Activated naive CD8-positive, alpha-beta T cell treated with anti-CD3 and anti-CD28 coated beads, Interleukin-2, amount 50 U/mL, for 16 hours (primary cell): ENCODE results near the gene ZSWIM1.

Experiments used
- DNase-seq: peaks from one replicate; pipeline ENCODE4 v3.0.0-alpha.2; 2020; ENCODE audit warnings: low read depth, low spot score

The ZSWIM1 gene

DNA sequence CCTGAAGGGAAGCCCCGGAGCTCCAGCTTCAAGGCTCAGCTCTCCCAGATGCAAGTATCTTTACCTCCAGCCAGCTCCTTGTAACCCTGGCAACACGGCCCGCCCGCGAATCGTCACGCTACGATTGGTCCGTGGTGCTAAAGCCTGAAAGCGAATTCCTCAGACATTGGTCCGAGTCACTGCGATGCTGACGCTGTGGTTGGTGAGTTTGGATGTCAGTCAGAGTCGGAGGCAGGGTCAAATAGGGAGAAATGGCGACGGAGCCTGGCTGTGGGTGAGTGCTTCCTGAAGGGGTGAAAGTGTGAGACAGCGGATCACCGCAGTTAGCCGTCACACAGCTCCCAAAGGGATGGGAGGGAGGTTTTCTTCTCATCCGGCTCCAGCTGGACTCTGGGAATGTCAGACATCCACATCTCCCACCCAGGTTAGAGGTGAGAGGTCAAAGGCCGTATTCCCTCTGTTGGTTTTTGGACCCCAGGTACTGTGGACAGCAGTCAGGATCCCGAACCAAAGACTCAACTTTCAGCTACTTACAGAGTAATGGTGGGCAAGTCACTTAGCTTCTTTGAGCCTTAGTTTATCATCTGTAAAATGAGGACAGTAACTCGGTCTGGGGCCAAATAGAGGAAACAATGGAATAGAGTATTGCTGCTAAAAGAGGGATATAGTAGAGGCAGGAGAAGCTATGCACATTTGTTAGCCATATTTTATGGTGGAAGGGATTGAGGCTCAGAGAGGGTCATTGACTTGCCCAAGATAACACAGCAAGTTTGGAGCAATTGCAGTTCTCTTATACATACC is at the start of gene ZSWIM1:
TSS of gene ZSWIM1 (plus strand) at position 240 of the 801 bp plus-strand sequence. CDS start 1,366 bp downstream, outside the sequence.
- peak; percentile 97 for DNase-seq

DNA sequence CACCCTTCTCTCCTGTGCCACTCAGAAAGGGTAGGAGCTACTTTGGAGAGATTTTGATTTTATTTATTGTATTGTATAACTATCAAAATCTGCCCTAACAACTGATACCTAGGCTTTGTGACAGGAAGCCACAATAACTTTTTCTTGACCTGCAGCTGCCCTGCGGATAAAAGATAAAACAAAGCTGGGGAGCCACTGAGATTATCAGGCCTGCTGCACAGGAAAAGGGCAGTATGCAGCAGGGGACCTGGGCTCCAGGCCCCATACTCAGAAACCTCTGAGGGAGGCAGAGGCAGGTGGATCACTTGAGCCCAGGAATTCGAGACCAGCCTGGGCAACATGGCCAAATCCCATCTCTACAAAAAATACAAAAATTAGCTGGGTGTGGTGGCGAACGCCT is 48.4 kb upstream of the ZSWIM1 start:
- DNase-seq = no peak

DNA sequence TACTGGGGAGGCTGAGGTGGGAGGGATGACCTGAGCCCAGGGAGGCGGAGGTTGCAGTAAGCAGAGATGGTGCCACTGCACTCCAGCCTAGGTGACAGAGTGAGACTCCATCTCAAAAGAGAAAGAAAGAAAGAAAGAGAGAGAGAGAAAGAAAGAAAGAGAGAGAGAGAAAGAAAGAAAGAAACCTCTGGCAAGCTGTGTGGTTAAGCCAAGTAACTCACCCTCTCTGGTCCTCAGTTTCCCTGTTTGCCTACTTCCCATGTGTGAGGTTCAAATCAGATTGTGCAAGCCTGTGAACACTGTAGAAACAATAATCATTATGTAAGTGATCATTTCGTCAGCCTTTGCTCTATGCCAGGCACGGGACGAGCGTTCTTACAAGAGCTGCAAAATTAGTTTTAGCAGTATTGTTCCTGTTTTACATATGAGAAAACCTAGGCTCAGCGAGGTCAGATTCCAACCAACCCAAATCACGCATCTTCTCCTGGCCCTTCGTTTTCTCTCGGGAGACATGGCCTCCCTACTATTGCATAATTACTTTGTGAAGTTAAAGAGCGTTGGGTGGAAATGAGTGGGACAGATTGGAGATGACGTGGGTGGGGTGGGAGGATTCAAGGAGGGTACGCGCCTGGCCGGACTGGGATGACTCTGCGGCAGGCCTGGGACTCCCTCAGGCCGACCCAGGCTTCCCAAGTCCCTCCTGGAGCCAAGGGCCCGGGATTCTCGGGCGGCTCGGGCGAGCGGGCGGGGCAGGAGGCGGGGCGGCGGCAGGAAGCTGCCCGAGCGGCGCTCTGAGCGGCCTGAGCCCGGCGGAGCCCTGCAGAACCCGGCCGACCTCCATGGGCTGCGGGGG is 47.8 kb upstream of the ZSWIM1 start, which contains the start of gene SNX21:
TSS of gene SNX21 (plus strand) at position 770 of the 853 bp plus-strand sequence. CDS start 121 bp downstream, outside the sequence.
- DNase-seq = no peak

DNA sequence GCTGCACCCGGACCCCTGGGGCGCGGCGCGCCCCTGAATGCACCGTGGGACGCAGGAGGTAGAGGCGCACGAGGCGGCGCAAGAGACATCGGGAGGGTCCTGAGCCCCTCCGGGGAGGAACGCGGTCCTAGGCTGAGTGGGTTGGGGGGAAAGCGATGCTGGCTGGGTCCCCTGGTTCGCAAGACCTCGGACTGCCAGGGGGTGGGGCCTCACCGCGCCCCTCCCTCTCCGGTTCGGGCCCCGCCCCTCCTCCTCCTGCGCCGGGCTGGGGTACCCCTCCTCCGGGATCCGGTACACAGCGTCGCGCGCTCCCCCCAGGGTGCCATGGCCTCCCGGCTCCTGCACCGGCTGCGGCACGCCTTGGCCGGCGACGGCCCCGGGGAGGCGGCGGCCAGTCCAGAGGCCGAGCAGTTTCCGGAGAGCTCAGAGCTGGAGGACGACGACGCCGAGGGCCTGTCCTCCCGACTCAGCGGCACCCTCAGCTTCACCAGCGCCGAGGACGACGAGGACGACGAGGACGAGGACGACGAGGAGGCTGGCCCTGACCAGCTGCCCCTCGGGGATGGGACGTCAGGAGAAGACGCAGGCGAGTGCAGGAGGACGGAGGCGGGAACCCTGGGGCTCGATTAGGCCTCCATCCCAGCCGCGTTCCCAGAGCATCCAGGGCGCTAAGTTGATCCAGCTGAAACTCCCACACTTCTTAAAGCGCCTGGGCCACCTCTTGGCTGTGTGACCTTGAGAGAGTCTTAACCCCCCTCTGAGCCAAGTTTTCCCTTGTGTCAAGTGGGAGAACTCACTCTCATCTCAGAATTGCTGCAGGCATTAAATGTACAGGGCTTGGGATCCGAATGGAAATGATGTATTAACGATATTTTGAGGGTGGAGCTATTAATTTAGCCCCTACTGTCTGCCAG is 46.9 kb upstream of the ZSWIM1 start:
- no peak for DNase-seq

DNA sequence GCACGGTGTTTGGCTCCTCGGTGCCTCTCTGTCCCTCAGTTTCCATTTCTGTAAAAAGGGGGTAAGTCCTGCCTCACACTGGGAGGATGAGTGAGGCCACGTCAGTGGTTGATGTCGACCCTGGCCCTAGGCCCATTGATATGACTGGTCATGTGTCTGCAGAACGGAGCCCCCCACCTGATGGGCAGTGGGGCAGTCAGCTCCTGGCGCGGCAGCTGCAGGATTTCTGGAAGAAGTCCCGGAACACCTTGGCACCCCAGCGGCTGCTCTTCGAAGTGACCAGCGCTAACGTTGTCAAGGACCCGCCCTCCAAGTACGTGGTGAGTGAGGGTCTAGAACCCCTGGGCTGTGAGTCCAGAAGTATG is 46.2 kb upstream of the ZSWIM1 start:
- DNase-seq = no peak

DNA sequence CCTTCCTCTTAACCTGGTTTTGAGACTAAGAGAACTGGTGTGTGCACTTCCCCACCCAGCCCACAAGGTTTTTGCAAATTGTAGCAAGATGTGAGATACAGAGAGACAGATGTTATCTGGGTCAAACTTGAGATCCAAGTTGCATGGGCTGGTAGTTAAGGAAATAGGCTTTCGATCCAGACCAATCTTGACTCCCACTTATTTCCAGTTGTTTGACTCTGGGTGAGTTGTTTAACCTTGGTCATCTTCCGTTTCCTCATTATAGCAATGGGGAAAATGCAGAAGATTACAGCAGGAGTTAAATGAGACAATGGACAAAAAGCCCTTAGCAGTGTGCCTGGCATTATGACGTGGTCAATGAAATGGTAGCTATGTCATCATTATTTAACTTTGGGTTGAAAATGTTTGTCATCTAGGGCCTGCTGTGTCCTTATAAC is 45.7 kb upstream of the ZSWIM1 start:
- DNase-seq = no peak

DNA sequence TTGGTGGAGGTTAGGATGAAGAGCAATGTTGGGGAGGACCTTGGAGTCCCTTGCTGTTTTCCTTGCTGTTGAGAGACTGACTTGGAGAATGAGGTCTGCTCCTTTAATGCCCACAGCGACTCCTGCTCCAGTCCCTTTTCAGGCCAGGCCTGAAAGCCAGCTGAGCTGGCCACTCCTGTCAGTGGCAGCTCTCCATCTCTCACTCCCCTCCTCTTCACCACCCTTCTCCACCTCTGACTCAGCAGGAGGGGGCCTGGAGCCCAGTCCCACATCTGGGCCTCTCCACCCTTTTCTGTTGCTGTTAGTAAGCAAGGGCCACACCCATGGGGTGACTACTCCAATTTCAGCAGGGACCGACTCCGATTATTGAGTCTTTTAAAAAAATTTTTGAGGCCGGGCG is 45.2 kb upstream of the ZSWIM1 start:
- no peak for DNase-seq

DNA sequence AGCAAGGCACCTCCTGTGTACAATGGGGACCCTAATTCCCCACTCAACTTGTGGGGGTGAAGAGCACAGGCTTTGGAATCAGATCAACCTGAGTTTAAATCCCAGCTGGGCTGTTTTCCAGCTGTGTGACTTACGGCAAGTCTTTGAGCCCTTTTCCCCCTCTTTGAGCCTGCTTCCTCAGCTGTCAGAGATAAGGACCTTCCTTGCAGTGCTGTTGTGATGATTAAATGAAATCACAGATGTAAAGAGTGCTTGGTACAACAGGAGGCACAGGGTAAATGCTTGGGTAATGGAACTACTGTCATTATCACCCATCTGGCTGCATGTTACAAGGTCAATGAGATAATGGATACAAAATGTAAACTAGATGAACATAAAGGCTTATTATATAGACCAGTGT is 44.2 kb upstream of the ZSWIM1 start:
- DNase-seq = no peak

DNA sequence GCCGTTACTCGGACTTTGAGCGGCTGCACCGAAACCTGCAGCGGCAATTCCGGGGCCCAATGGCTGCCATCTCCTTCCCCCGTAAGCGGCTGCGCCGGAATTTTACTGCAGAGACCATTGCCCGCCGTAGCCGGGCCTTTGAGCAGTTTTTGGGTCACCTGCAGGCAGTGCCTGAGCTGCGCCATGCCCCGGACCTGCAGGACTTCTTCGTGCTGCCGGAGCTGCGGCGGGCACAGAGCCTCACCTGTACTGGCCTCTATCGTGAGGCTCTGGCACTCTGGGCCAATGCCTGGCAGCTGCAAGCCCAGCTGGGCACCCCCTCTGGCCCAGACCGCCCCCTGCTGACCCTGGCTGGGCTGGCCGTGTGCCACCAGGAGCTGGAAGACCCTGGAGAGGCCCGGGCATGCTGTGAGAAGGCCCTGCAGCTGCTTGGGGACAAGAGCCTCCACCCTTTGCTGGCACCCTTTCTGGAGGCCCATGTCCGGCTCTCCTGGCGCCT is 40.3 kb upstream of the ZSWIM1 start:
- no peak for DNase-seq

DNA sequence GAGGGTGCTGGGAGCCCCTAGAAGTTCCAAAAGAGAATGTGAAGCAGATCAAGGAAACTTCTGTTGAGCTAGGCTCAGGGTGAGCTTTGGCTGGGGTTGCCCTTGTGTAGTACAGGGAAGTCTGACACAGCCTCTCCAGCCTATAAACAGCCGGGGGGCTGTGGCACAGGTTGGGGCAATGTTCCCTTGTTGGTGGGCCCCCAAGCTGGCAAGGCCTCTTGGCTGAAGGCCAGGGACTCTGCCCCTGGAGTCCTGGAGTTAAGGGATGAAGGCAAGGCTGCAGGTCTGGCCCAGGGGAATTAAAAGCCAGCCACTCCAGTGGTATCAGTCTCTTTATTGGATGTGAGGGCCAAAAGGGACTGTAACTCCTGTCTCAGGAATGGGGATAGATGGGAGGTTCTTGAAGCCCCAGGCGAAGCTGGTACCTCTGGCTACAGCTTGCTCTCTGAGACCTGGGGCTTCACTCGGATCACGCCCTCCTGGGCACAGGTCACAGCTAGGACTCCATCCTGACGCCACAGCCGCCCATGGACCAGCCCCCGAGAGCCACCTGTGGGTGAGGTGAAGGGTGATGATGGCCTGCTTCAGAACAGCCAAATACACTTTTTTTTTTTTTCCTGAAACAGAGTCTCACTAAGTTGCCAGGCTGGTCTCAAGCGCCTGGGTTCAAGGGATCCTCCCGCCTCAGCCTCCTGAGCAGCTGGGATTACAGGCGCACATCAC is 39.5 kb upstream of the ZSWIM1 start:
- DNase-seq = no peak

DNA sequence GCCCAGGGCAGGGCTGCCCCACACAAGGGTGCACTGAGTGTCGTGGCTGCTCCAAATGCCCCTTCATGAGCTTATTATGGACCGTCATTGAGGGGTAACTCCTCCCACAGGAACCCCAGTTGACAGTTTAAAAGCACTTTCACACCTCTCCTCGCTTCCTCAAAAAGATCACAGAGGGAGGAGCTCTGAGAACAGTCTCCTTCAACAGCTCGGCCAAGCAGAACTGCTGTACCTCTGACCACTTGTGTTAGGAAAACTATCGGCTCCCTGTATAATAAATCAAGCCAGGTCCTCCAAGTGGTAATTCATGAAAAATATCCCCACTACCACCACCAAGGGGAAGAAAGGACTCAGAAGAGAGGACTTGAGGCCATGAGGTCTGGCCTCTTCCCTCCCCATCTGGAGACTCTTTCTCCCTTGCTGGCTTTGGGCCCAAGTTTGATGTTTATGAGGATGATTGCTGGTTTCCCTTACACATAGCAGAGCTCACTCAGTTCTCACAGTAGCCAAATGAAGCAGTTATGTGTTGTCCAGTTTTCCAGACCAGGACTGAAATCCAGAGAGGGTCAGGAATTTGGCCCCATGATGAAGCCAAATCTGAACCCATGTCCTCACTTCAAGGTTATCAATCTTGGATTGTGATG is 38.7 kb upstream of the ZSWIM1 start:
- no peak for DNase-seq

DNA sequence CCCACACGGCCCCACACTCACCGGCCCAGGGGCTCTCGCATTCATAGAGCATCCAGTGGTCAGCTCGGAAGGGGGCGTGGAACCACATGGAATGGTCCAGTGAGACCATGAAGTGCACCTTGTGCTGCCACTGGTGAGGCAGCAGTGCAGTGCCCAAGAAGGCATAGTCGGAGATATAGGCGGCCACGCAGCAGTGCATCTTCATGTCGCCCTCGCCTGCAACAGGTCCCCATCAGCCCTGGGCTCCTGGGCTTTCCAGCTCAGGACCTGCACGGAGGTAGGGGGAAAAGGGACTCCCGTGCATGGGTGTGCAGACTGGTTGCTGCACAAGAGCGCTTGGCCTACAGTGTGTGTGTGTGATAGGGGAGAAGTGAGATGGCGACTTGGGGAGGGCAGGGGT is 37.5 kb upstream of the ZSWIM1 start:
- no peak for DNase-seq

DNA sequence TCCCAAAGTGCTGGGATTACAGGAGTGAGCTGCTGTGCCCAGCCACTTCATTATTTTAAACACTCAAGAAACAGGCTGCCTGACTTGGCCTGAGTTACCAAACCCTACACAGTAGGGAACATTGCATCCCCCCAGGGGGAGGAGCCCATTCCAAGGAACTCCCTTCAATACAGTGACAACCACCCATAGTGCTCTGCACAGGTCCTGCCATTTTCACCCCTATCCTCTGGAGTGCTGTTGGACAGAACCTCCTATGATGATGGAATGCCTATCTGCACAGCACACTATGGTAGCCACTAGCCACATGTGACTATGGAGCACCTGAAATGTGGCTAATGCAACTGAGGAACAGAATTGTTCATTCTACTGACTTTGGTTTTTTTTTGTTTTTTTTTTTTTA is 35.6 kb upstream of the ZSWIM1 start:
- DNase-seq = no peak

DNA sequence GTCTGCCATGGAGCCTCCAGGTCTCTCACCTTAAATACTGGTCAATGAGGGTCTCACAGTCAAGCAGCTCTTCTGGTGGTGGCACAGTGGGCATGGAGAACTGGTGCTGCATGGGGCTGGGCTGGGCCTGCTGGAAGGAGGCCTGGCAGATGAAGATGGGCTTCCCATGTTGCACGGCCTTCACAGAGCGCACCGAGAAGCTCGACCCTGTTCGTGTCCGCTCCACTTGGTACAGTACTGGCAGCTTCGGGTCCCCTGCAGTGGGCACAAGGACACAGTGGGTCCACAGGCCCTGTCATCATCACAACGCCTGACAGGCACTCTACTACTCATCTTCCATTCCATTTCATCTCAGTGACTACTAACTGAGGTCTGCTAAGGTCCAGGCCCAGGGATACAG is 32.6 kb upstream of the ZSWIM1 start:
- DNase-seq = no peak

DNA sequence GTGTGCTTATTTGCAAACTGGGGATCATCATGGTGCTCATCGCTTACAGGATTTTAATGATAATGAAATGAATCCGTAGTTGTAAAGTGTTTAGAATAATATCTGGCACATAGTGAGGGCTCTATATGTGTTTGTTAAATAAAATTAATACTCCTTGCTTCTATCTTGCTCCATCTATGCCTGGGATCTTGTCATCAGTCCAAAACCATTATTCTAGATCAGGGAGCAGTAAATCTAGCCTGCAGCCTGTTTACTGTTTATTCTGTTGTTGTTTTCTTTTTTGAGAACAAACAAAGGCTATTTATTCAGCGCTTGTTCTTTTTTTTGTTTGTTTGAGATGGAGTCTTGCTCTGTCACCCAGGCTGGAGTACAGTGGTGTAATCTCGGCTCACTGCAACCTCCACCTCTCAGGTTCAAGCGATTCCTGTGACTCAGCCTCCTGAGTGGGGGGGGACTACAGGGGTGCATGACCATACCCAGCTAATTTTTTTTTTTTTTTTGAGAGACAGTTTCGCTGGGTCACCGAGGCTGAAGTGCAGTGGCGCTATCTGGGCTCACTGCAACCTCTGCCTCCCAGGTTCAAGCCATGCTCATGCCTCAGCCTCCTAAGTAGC is 32.0 kb upstream of the ZSWIM1 start:
- no peak for DNase-seq

DNA sequence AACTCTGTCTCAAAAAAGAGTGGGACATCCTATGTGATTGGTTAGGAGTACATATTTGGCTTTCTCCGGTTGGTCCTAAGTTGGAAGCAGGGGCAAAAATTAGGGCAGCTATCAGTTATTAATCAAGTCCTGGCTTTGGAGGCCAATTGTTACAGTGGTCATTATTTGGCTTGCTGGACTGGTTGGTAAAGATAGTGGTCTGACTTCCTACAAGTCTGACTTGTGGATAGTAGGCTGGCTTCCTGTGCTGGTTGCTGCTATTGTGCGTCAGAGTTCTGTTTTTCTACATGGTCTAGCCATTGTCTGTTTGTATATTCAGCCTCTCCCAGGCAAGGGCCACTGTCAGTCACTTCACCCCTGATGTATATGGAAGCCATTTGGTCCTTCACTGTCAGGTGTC is 30.8 kb upstream of the ZSWIM1 start:
- DNase-seq = no peak

DNA sequence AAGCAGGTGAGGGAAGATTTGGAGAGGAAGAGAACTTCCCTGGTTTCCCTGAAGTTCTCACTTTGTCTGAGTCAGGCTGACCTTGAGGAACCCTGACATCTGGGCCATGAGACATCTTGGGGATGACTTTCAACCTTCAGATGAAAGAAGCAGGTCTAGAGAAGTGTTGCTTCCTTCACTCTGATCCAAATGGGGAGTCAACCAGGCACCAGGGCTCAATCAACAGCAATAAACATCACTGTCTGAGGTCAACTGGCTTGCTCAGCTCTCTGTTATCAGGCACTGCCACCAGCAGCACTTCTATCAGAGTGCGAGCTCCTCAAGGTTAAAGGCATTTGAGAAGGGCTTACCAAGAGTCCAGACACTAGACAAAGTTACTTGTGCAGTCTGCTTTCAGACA is 30.1 kb upstream of the ZSWIM1 start:
- no peak for DNase-seq

DNA sequence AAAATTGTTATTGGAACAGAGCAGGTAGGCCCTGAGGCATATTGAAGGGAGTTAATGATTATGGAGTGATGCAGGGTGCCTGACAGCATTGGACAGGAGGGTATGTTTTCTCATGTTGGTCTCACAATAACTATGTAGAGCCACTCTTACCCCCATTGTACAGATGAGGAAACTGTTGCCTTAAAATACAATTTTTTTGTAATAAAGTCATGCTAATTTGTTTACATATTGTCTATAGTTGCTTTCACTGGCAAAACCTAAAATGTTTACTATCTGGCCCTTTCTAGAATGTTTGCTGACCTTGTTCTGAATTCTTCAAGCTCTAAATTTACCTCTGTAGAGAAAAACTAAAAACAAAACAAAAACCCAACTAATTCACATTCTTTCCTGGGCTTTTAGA is 29.5 kb upstream of the ZSWIM1 start:
- no peak for DNase-seq

DNA sequence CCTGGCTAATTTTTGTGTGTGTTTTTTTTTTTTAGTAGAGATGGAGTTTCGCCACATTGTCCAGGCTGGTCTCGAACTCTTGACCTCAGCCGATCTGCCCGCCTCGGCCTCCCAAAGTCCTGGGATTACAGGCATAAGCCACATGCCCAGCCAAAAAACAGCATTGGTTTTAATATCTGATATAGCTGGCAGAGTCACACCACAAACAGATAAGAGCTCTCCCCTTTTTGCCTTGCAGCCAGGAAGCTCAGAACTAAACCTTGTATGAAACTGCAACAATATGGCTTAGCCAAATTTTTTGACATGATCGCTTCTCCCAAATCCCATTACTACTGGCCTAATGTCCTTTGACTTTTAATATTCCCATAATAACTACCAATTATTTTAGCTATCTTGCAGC is 28.7 kb upstream of the ZSWIM1 start:
- no peak for DNase-seq

DNA sequence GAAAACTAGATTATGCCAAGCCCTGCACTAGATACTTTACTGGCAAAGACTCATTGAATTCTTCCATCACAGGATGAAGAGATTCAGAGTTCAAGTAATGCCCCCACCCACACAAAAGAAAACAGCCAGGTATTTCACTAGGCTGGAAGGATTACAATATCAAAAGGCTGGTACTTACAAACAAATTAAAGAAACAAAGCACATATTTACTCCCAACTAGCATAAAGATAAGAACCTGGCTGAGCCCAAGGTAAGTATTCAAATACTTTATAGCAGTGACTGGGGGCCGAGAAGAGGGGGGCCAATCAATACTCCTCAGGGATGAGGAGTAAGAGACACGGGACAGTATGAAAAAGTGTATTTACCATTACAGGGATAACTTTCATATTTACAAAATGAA is 27.5 kb upstream of the ZSWIM1 start:
- DNase-seq = no peak
